Caco-2 (cell line): ENCODE measurements around the gene TIMP4. TPM values are rescaled to one million over a fixed set of nuclear protein-coding genes. Genes with fewer than 3 reads are reported as not detected.
A peak's percentile ranks its signal among the peaks of the same experiment; 100 is the strongest.

ENCODE experiments used
- BruUV-seq: library from RNA; stranded (reverse); fragments of 400-500 nt; replicated peaks from 2 replicates; lab custom pipeline; 2021; lab: Mats Ljungman, UMichigan
- CTCF ChIA-PET: fragments of 300-600 bp; sonication (Branson Sonifier 250); formaldehyde crosslinking; loops from one replicate; lab custom pipeline; 2022; ENCODE audit warnings: antibody characterized with exemption; lab: Charles Lee
- POLR2A ChIA-PET: fragments of 300-600 bp; sonication (Branson Sonifier 250); formaldehyde crosslinking; loops from one replicate; lab custom pipeline; 2022; ENCODE audit warnings: antibody characterized with exemption; lab: Charles Lee
- DNase-seq, 2 experiments: peaks; one replicate each; pipeline versions ENCODE4 v3.0.0 to v3.0.0-alpha.2; 2020 to 2022
- H3K27me3 ChIP-seq: replicated peaks from 2 replicates; pipeline ENCODE4 v1.6.0; 2011; ENCODE audit warnings: low read length; ENCODE audit not compliant: control insufficient read depth, insufficient read depth
- H3K36me3 ChIP-seq: 2 replicates; pipeline ENCODE4 v1.5.1; 2011; ENCODE audit warnings: low read length; ENCODE audit not compliant: control insufficient read depth, insufficient read depth
- H3K4me1 ChIP-seq: fragments of 250-450 bp; sonication (Bioruptor Pico); 2 replicates; pipeline ENCODE4 v1.5.1; 2020; ENCODE audit warnings: mild to moderate bottlenecking
- H3K4me3 ChIP-seq: 2 replicates; pipeline ENCODE4 v1.5.1; 2011; ENCODE audit warnings: low read depth, mild to moderate bottlenecking, control low read depth, low read length
- H3K9me3 ChIP-seq: fragments of 250-450 bp; sonication (Bioruptor Pico); 2 replicates; pipeline ENCODE4 v1.5.1; 2020; ENCODE audit warnings: mild to moderate bottlenecking, moderate library complexity
- H3K27ac Mint-ChIP-seq: one replicate; pipeline ENCODE4 v1.8.0; 2022; ENCODE audit warnings: mixed read lengths; ENCODE audit not compliant: unreplicated experiment
- H3K27me3 Mint-ChIP-seq: one replicate; pipeline ENCODE4 v1.8.0; 2022; ENCODE audit warnings: mixed read lengths; ENCODE audit not compliant: insufficient read depth, unreplicated experiment
- H3K36me3 Mint-ChIP-seq: one replicate; pipeline ENCODE4 v1.8.0; 2022; ENCODE audit warnings: mild to moderate bottlenecking, mixed read lengths; ENCODE audit not compliant: insufficient read depth, unreplicated experiment
- H3K4me1 Mint-ChIP-seq: one replicate; pipeline ENCODE4 v1.8.0; 2022; ENCODE audit warnings: low read depth, mixed read lengths; ENCODE audit not compliant: unreplicated experiment
- H3K4me3 Mint-ChIP-seq: one replicate; pipeline ENCODE4 v1.8.0; 2022; ENCODE audit warnings: mild to moderate bottlenecking, moderate library complexity, mixed read lengths; ENCODE audit not compliant: unreplicated experiment
- H3K9me3 Mint-ChIP-seq: one replicate; pipeline ENCODE4 v1.8.0; 2022; ENCODE audit warnings: mixed read lengths; ENCODE audit not compliant: unreplicated experiment
- CTCF ChIP-seq, 2 experiments: fragments of 200-600 bp in 1 of 2; IDR thresholded peaks; 1 replicate in 1 of 2; 2 replicates in 1 of 2; pipeline versions ENCODE4 v1.5.1 to v1.8.0; 2011 to 2022; ENCODE audit warnings: antibody characterized with exemption in 1 of 2, control low read depth in 1 of 2, inconsistent platforms in 1 of 2, low read depth in 1 of 2, low read length in 1 of 2, mild to moderate bottlenecking in 1 of 2, moderate library complexity in 1 of 2; ENCODE audit not compliant: insufficient read depth in 1 of 2, severe bottlenecking in 1 of 2, unreplicated experiment in 1 of 2
- intact Hi-C: fragments of 100-400 bp; cut with micrococcal nuclease; formaldehyde crosslinking; loops from one replicate; pipeline ENCODE4 v1.10.0; 2022; ENCODE audit not compliant: unreplicated experiment
- total RNA-seq: library from RNA; stranded (reverse); gene quantifications from 2 replicates; pipeline ENCODE4 v1.2.3, GENCODE V29; 2022

Gene TIMP4
- total RNA-seq, 1 experiment from 2014 or later, result 1.4 TPM

GRCh38 chr3:12141350-12141749 lies 17.4 kb downstream of the TIMP4 start:
- no peak for TF ChIP-seq CTCF (IDR thresholded peaks at IDR 0.05; ENCODE audit: insufficient read depth in 1 of 2, low read depth in 1 of 2, low read length in 1 of 2, severe bottlenecking in 1 of 2, unreplicated experiment in 1 of 2)
- Mint-ChIP-seq H3K4me3 (no peak overlapping the region), H3K27ac (no peak overlapping the region), H3K9me3 (no peaks in the 10 kb centered on the region), H3K4me1 (no peaks in the 10 kb centered on the region), H3K36me3 (no peaks in the 10 kb centered on the region), H3K27me3 (no peaks in the 10 kb centered on the region)
- no TSS peak for BruUV-seq
- ChIA-PET CTCF (no interaction called here), POLR2A (no interaction called here)
- intact Hi-C loops, result no loop called here
- Histone ChIP-seq H3K36me3 (no peaks in the 10 kb centered on the region), H3K9me3 (no peaks in the 10 kb centered on the region), H3K27me3 (no peaks in the 10 kb centered on the region), H3K4me1 (no peaks in the 10 kb centered on the region), H3K4me3 (no peak overlapping the region)
- DNase-seq, result no peak

DNA sequence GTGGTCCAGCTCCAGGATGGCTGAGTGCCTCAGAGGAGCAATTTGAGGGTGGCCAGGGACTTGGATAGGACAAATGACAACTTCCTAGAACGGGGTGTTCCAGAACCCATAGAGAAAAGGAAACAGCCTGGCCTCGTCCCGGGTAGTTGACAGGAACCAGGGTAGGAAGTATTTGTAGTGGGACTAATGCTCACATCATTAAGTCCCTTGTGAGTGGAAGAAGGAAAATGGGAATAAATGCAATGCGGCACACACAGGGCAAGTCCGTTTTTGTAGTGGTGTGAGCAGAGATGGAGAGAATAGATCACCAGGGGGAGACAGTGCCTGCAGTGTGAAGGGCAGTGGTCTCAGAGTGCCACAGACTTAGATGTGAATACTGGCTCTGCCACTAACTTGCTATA lies 19.6 kb downstream of the TIMP4 start:
- H3K4me3 ChIP-seq, result no peak overlapping the region
- H3K9me3 Mint-ChIP-seq, result no peaks in the 10 kb centered on the region
- no peaks in the 10 kb centered on the region for H3K27me3 Mint-ChIP-seq
- peak; percentile 62 to 64 for DNase-seq
- peak; percentile 58 to 78 for TF ChIP-seq CTCF (IDR thresholded peaks at IDR 0.05; ENCODE audit: insufficient read depth in 1 of 2, low read depth in 1 of 2, low read length in 1 of 2, severe bottlenecking in 1 of 2, unreplicated experiment in 1 of 2)
- intact Hi-C loops, result loop anchor here (1.0 to 5.0 kb wide), 7 partner anchors 37 to 753 kb away; partner anchors contain the start of genes MKRN2OS and TSEN2
- no peak overlapping the region for H3K27ac Mint-ChIP-seq
- H3K27me3 ChIP-seq, result no peaks in the 10 kb centered on the region; the same call in 1 of the 2 replicates
- BruUV-seq, result no TSS peak
- ChIA-PET CTCF (interaction anchor here (1.8 to 1.9 kb wide), 2 partner anchors 37 to 341 kb away, joined by 7 to 10 read pairs; no protein-coding TSS in a partner anchor), POLR2A (no interaction called here)
- no peaks in the 10 kb centered on the region for H3K9me3 ChIP-seq
- H3K36me3 ChIP-seq, result no peaks in the 10 kb centered on the region
- H3K4me1 ChIP-seq, result no peaks in the 10 kb centered on the region
- H3K4me1 Mint-ChIP-seq, result no peaks in the 10 kb centered on the region
- no peak overlapping the region for H3K4me3 Mint-ChIP-seq
- H3K36me3 Mint-ChIP-seq, result no peaks in the 10 kb centered on the region

DNA sequence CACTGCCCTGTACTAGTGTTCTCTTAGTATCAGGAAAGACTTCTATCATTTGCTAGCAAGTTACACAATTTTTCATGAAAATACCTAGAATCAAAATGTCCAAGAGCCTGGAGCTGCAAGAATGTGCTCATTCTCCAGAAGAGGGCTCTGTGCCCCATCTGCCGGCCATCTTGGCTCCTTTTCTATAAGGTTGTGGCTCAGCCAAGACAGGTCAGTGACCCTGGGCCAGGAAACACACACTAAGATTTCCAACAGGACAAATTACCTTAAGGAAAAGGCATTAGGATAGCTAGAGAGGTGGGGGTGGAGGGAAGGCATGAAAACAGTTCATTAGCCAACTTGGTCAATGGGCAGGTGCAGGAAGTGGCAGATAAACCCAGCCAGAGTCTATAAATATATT lies 20.7 kb downstream of the TIMP4 start:
- TF ChIP-seq CTCF (IDR thresholded peaks at IDR 0.05; ENCODE audit: insufficient read depth in 1 of 2, low read depth in 1 of 2, low read length in 1 of 2, severe bottlenecking in 1 of 2, unreplicated experiment in 1 of 2), result peak in 1 of 2 experiments; percentile 51
- DNase-seq, result peak; percentile 42 to 47
- CTCF ChIA-PET, result interaction anchor here (0.6 to 1.9 kb wide), 5 partner anchors 27 to 342 kb away, joined by 3 to 10 read pairs (median 7); no protein-coding TSS in a partner anchor
- Mint-ChIP-seq H3K27ac (no peak overlapping the region), H3K36me3 (no peaks in the 10 kb centered on the region), H3K4me1 (no peaks in the 10 kb centered on the region), H3K4me3 (no peak overlapping the region), H3K9me3 (no peaks in the 10 kb centered on the region), H3K27me3 (no peaks in the 10 kb centered on the region)
- H3K4me3 ChIP-seq, result no peak overlapping the region
- no peaks in the 10 kb centered on the region for H3K4me1 ChIP-seq
- no peaks in the 10 kb centered on the region; the same call in 1 of the 2 replicates for H3K27me3 ChIP-seq
- H3K36me3 ChIP-seq, result no peaks in the 10 kb centered on the region
- POLR2A ChIA-PET, result no interaction called here
- no peaks in the 10 kb centered on the region for H3K9me3 ChIP-seq
- no TSS peak for BruUV-seq
- intact Hi-C loops, result loop anchor here (2.0 to 5.0 kb wide), 4 partner anchors 149 to 754 kb away; partner anchors contain the start of gene MKRN2OS
